Stimulated activated CD8-positive, alpha-beta memory T cell treated with anti-CD3 and anti-CD28 coated beads, Interleukin-4, amount 100 ng/mL, for 1 hour (primary cell): Measurements from ENCODE around the gene MYT1.

Experiments used
- DNase-seq, 2 donors: peaks; one replicate each; pipeline ENCODE4 v3.0.0-alpha.2; 2020; ENCODE audit warnings: low read depth in 2 of 2, low spot score in 1 of 2

Gene MYT1

GRCh38 chr20:64139199-64140060, 24.8 kb upstream of the MYT1 start:
- no peak for DNase-seq

GRCh38 chr20:64140061-64140931, 24.0 kb upstream of the MYT1 start:
- no peak for DNase-seq

GRCh38 chr20:64140956-64141355, 23.3 kb upstream of the MYT1 start:
- no peak for DNase-seq

DNA sequence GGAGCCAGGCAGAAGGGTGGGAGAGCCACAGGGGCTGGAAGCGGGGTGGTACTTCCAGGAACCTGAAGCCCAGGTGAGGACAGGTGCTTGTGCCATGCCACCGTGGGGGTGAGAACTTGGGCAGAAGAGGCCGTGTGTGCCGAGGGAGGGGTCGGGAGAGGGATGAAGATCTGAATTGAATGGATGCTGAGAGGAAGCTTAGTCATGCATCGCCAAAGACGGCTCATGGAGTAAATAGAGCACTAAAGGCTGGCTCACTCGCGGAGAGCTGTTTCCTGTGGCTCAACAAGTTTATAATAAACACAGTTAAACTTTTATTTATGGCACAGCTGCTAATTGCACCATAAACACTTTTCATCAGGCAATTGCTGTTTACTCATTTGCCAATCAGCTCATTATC, 21.7 kb upstream of the MYT1 start:
- no peak for DNase-seq

DNA sequence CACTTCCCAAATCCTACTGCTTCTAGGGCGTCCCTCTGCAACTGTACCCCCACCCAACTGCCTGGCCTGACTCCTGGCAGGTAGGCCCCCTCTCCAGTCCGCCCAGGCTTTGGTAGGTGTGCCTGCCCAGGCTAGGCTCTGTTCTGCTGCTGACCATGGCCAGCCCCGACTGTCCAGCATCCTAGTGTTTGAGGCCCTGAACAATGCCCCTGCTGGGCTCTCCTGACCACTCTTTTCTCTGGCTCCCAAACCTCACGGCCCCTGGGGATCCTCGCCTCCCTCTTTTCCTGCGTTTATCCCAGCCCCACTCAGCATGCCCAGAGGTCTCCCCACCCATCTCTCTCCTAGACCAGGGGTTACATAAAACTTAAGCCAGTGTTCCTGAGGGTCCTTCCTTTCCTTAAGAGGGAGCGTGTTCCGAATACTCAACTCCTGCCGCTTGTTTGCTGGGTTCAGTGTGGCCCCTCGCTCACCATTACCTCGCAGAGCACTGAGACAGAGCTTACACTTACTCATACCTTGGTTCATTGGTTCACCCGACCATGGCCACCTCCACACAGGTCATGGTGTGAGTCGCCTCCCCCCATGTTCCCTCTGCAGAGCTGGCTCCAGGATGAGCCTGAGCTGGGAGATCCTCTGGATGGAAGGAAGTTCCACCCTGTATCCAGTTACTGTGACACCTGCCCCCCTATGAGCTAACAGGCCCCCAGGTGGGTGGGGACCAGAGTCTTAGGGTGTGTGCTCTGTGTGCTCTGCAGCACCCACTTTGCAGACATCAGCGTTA, 21.0 kb upstream of the MYT1 start:
- no peak for DNase-seq

GRCh38 chr20:64144144-64144912, 19.9 kb upstream of the MYT1 start:
- DNase-seq = no peak

- no peak for DNase-seq
Measured at GRCh38 chr20:64145458-64146300, 18.6 kb upstream of the MYT1 start.

DNA sequence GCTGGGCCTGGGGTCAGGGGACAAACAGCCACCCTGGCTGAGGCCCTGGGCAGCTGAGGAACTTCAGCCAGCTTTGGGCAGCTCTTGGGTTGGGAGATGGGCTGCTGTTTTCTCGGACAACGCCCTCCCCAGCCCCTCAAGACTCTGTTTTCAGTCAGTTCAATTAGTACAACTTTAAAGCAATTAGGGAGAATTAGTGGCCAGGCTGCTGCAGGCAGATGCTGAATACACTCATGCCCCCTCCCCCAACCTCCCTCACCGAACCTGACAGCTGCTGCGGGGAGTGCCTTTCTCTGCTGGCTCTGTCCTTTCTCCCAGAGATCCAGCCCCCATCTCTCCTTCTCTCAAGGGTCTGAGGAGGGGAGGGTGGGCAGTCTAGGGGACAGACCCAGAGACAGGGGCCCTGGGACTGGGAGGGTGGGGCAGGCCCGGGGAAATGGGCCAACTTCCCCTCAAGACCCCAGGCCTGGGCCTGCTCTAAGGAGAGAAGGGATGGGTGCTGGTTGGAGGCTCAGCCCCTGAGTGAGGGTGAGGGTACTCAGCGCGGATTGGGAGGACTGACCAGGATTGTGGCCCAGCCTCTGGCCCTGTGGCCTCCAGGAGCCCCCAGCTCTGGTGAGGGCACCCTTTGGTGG, 17.8 kb upstream of the MYT1 start:
- no peak for DNase-seq

- no peak for DNase-seq
Measured at GRCh38 chr20:64146936-64147477, 17.2 kb upstream of the MYT1 start.

- no peak for DNase-seq
Measured at GRCh38 chr20:64148581-64148980, 15.7 kb upstream of the MYT1 start.

GRCh38 chr20:64149141-64149540, 15.1 kb upstream of the MYT1 start:
- DNase-seq = no peak

- DNase-seq = no peak
Measured at GRCh38 chr20:64149809-64150560, 14.3 kb upstream of the MYT1 start.

GRCh38 chr20:64150756-64151632, 13.3 kb upstream of the MYT1 start:
- no peak for DNase-seq

DNA sequence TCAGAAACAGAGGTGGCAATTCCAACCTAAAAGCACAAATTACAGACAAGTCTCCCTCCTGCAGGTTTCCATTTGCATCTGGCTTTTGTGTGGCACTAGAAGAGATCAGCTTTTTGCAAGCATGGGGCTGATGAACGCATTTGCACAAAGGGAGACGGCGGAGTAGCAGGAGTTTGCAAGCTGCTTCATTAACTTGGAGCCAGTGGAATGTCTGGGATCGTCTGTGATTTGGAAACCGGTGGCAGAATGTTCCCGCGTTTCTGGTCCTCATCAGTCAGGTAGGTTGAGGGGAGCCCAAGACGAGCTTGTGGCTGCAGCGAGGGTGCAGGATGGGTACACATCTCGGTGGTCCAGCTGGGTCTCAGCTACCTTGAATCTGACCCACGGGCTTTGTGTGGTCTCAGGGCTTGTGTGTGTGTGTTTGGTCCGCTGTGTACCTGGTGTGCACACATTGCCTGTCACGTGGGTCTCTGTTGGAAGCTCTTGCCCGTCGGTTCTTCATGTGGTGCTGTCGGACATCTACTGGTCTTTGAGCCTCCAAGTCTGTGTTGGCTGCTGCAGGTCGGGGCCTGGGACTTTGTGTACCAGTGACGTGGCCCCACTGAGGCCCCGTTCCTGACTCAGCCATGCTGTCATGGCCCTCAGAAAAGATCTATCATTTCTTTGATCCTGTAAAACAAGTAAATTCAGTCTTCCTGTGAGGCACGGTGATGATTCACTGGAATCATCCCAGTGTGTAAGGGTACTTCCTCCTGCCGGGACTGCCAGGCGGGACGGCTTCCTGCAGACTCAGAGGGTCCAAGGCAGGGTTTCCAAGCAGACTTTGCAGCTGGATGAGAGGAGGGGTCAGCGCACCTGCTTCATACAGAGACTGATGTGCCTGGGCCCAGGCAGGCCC, 12.4 kb upstream of the MYT1 start:
- no peak for DNase-seq

DNA sequence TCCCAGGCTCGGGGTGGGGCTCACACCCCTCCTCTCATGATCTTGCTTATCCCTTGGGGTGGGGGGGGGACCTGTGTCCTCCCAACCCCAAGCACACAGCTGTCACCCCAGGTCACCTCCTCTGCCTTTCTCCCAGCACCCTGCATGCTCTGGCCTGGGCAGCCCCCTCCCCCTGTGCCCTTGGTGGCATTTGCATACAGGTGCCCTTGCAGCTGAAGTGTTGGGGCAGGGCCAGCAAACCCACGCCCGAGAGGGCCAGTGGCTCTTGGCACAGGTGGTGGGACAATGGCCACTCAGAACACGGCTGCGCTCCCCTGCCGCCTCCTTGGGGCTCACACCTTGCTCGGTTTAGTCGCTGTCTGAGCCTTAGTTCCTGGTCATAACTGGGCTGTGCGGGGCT, 11.3 kb upstream of the MYT1 start:
- DNase-seq = no peak

- DNase-seq = no peak
Measured at GRCh38 chr20:64153410-64153809, 10.8 kb upstream of the MYT1 start.
